A549 (cell line): Measurements from ENCODE around the gene SLC29A3. TPM values are rescaled to one million over a fixed set of nuclear protein-coding genes. Genes with fewer than 3 reads are reported as not detected.

ENCODE experiments used
- ATAC-seq, 2 experiments: fragments of 200-7000 bp in 1 of 2; fragments of >200 bp in 1 of 2; cut with Nextera tagmentation in 1 of 2; cut with Tn5 transposase in 1 of 2; 3 replicates each; pipeline versions ENCODE4 v1.8.0 to v1.9.1; 2018 to 2020; ENCODE audit warnings: mild to moderate bottlenecking in 1 of 2, moderate library complexity in 1 of 2
- CTCF ChIA-PET: fragments of 300-600 bp; sonication (Branson Sonifier 250); formaldehyde crosslinking; extraction: SDS; loops from one replicate; lab custom pipeline; 2021; ENCODE audit warnings: antibody characterized with exemption, inconsistent platforms; lab: Yijun Ruan, JAX
- POLR2A ChIA-PET: fragments of 350-600 bp; formaldehyde crosslinking; extraction: SDS; loops from one replicate; lab custom pipeline; 2021; ENCODE audit warnings: antibody characterized with exemption, inconsistent platforms; lab: Yijun Ruan, JAX
- DNase-seq, 2 experiments: peaks; one replicate each; pipeline versions ENCODE4 v3.0.0 to v3.0.0-alpha.2; 2011 to 2016; ENCODE audit warnings: low read depth in 1 of 2, low spot score in 1 of 2
- FAIRE-seq: peaks from 2 replicates; lab custom pipeline; 2011; peaks lifted over from hg19 to GRCh38; lab: Jason Lieb, UNC
- H3K27ac ChIP-seq, 2 experiments: fragments of >200 bp; sonication (Bioruptor Twin); formaldehyde crosslinking; 3 replicates each; pipeline ENCODE4 v1.5.1; 2016 to 2017
- H3K4me1 ChIP-seq: fragments of >200 bp; sonication (Bioruptor Twin); formaldehyde crosslinking; 3 replicates; pipeline ENCODE4 v1.6.1; 2016
- H3K4me2 ChIP-seq: fragments of >200 bp; sonication (Bioruptor Twin); formaldehyde crosslinking; 3 replicates; pipeline ENCODE4 v1.6.1; 2016
- H3K4me3 ChIP-seq: fragments of >200 bp; sonication (Bioruptor Twin); formaldehyde crosslinking; 3 replicates; pipeline ENCODE4 v1.5.1; 2016
- H3K9me3 ChIP-seq: fragments of >200 bp; sonication (Bioruptor Twin); formaldehyde crosslinking; 3 replicates; pipeline ENCODE4 v1.6.1; 2016
- BHLHE40 ChIP-seq: IDR thresholded peaks from 2 replicates; pipeline ENCODE4 v1.6.1; 2012; ENCODE audit warnings: low read depth, low read length, inconsistent platforms
- CBX2 ChIP-seq: fragments of 200-600 bp; sonication (generic); IDR thresholded peaks from 2 replicates; pipeline ENCODE4 v1.6.1; 2016; ENCODE audit warnings: low read depth, mild to moderate bottlenecking, borderline replicate concordance
- CEBPB ChIP-seq, 2 experiments: fragments of >200 bp in 1 of 2; sonication (Bioruptor Twin) in 1 of 2; formaldehyde crosslinking in 1 of 2; IDR thresholded peaks; 2 replicates each; pipeline ENCODE4 v1.6.1; 2012 to 2016
- CHD4 ChIP-seq: fragments of 200-600 bp; sonication (generic); IDR thresholded peaks from 2 replicates; pipeline ENCODE4 v1.6.1; 2016; ENCODE audit warnings: antibody characterized with exemption, mild to moderate bottlenecking, borderline replicate concordance
- CTCF ChIP-seq: fragments of >200 bp; sonication (Bioruptor Twin); formaldehyde crosslinking; IDR thresholded peaks from 3 replicates; pipeline ENCODE4 v1.5.1; 2016
- EHMT2 ChIP-seq: fragments of 200-600 bp; sonication (generic); IDR thresholded peaks from 2 replicates; pipeline ENCODE4 v1.6.1; 2016; ENCODE audit warnings: antibody characterized with exemption, low read depth, mild to moderate bottlenecking, moderate library complexity
- ELK1 ChIP-seq: fragments of 150-350 bp; IDR thresholded peaks from 2 replicates; pipeline ENCODE4 v1.6.1; 2014; ENCODE audit warnings: low read depth, mild to moderate bottlenecking, low read length
- EP300 ChIP-seq, 2 experiments: fragments of >200 bp; sonication (Bioruptor Twin); formaldehyde crosslinking; IDR thresholded peaks; 2 replicates in 1 of 2; 3 replicates in 1 of 2; pipeline ENCODE4 v1.6.1; 2016 to 2017
- FOSL2 ChIP-seq, 2 experiments: fragments of 450-650 bp in 1 of 2; fragments of >200 bp in 1 of 2; sonication (Bioruptor Twin) in 1 of 2; formaldehyde crosslinking; IDR thresholded peaks; 2 replicates each; pipeline versions ENCODE4 v1.5.0 to v1.6.1; 2016 to 2020; ENCODE audit warnings: mild to moderate bottlenecking in 1 of 2, moderate library complexity in 1 of 2
- JUNB ChIP-seq: fragments of >200 bp; sonication (Bioruptor Twin); formaldehyde crosslinking; IDR thresholded peaks from 2 replicates; pipeline ENCODE4 v1.6.1; 2016
- MAFK ChIP-seq: fragments of 450-650 bp; IDR thresholded peaks from 2 replicates; pipeline ENCODE4 v1.6.1; 2014; ENCODE audit not compliant: partially characterized antibody
- MYC ChIP-seq: IDR thresholded peaks from 2 replicates; pipeline ENCODE4 v1.6.1; 2012; ENCODE audit warnings: mild to moderate bottlenecking, inconsistent platforms, low read length, improper control_type of control experiment, borderline replicate concordance
- NFE2L2 ChIP-seq: fragments of 150-350 bp; conservative IDR thresholded peaks from 2 replicates; pipeline ENCODE4 v1.6.1; 2014; ENCODE audit warnings: low read length
- NPAS2 ChIP-seq: fragments of 250-450 bp; sonication (Bioruptor Pico); IDR thresholded peaks from 2 replicates; pipeline ENCODE4 v1.8.0; 2022; ENCODE audit warnings: mild to moderate bottlenecking, moderate library complexity, borderline replicate concordance
- PHF8 ChIP-seq: fragments of 200-600 bp; sonication (generic); IDR thresholded peaks from 2 replicates; pipeline ENCODE4 v1.6.1; 2016; ENCODE audit warnings: low read depth, mild to moderate bottlenecking, antibody characterized with exemption, moderate library complexity, borderline replicate concordance
- RARB ChIP-seq: fragments of 250-450 bp; sonication (Bioruptor Pico); IDR thresholded peaks from 2 replicates; pipeline ENCODE4 v1.8.0; 2021; ENCODE audit warnings: mild to moderate bottlenecking, moderate library complexity
- TFCP2L1 ChIP-seq: fragments of 250-450 bp; sonication (Bioruptor Pico); IDR thresholded peaks from 2 replicates; pipeline ENCODE4 v1.5.0; 2021; ENCODE audit warnings: mild to moderate bottlenecking
- TP53 ChIP-seq: fragments of 250-450 bp; sonication (Bioruptor Pico); IDR thresholded peaks from 2 replicates; pipeline ENCODE4 v1.5.0; 2021; ENCODE audit warnings: mild to moderate bottlenecking, moderate library complexity
- ZC3H11A ChIP-seq: fragments of 450-650 bp; IDR thresholded peaks from 2 replicates; pipeline ENCODE4 v1.6.1; 2014; ENCODE audit warnings: antibody characterized with exemption, mild to moderate bottlenecking
- WGBS: methylation state at CpG from one replicate; pipeline ENCODE4 v1.1.6; 2017; ENCODE audit errors: missing lambda C conversion rate; 5-methylcytosine and 5-hydroxymethylcytosine counted together
- polyA plus RNA-seq, 4 experiments: library from polyadenylated mRNA; depleted of rRNA in 3 of 4; stranded (reverse); fragments of >200 nt; fragmentation: RNase III in 1 of 4; extraction: RNeasy Plus Mini Kit Qiagen cat#74134 plus additional on column Dnase treatment in 1 of 4; gene quantifications; 2 replicates in 3 of 4; 3 replicates in 1 of 4; pipeline ENCODE4 v1.2.3, GENCODE V29; 2011 to 2017

SLC29A3 gene
- polyA plus RNA-seq, 2 of the 4 experiments (the other 2 are of a cell fraction) = 7.2 to 11.4 TPM

- ChIA-PET POLR2A (no interaction called here), CTCF (interaction anchor here (0.6 to 47.4 kb wide), 10 partner anchors 15 to 492 kb away, joined by 3 to 977 read pairs (median 4); partner anchors contain the start of gene SLC29A3)
- H3K4me3 ChIP-seq = no peak overlapping the region
- no peak overlapping the region for H3K27ac ChIP-seq
- peaks cover 7% of the 10 kb centered on the region; the same call in 1 of the 3 replicates for H3K4me1 ChIP-seq
- ATAC-seq (no peak), DNase-seq (no peak), FAIRE-seq (no peak)
- H3K9me3 ChIP-seq = no peaks in the 10 kb centered on the region
- WGBS = 63% methylated on average over 5 of the region's 5 CpGs
- H3K4me2 ChIP-seq = no peak overlapping the region
- no peak for TF ChIP-seq EHMT2
- no peak for TF ChIP-seq MAFK
- no peak for TF ChIP-seq CBX2
- no peak for TF ChIP-seq NFE2L2
- TF ChIP-seq JUNB = no peak
- no peak for TF ChIP-seq PHF8
- TF ChIP-seq, all 56 proteins: peak for 0
Measured at GRCh38 chr10:71399946-71400345, 80.9 kb downstream of the SLC29A3 start.

- CTCF ChIA-PET = interaction anchor here (1.5 kb wide), 1 partner anchor 21 kb away, joined by 4 read pairs; no protein-coding TSS in a partner anchor
- peaks cover 7% of the 10 kb centered on the region; the same call in 1 of the 3 replicates for H3K4me1 ChIP-seq
- POLR2A ChIA-PET = no interaction called here
Measured at GRCh38 chr10:71401056-71401455, 82.0 kb downstream of the SLC29A3 start.

GRCh38 chr10:71402005-71402404 is 82.9 kb downstream of the SLC29A3 start:
- POLR2A ChIA-PET = no interaction called here
- WGBS = 74% methylated on average over 7 of the region's 7 CpGs

More at GRCh38 chr10:71401056-71401455, 82.0 kb downstream of the SLC29A3 start:
- ATAC-seq (no peak), FAIRE-seq (no peak), DNase-seq (no peak)
- WGBS = 64% methylated on average over 7 of the region's 7 CpGs
- Histone ChIP-seq H3K4me2 (no peak overlapping the region), H3K27ac (no peak overlapping the region), H3K4me3 (no peak overlapping the region), H3K9me3 (no peaks in the 10 kb centered on the region)
- no peak for TF ChIP-seq EP300 (IDR thresholded peaks at IDR 0.05)
- no peak for TF ChIP-seq MYC
- no peak for TF ChIP-seq TP53
- TF ChIP-seq CEBPB (IDR thresholded peaks at IDR 0.05) = no peak
- TF ChIP-seq NPAS2 (CRISPR knock-in tag) = no peak
- no peak for TF ChIP-seq TFCP2L1 (CRISPR knock-in tag)
- no peak for TF ChIP-seq CHD4
- TF ChIP-seq FOSL2 (IDR thresholded peaks at IDR 0.05) = no peak
- TF ChIP-seq FOSL2 (CRISPR knock-in tag; IDR thresholded peaks at IDR 0.05) = no peak
- TF ChIP-seq RARB = no peak
- no peak for TF ChIP-seq BHLHE40
- TF ChIP-seq ZC3H11A = no peak
- no peak for TF ChIP-seq CTCF
- TF ChIP-seq CBX2 = no peak
- TF ChIP-seq ELK1 = no peak
- no peak for TF ChIP-seq JUNB

More at GRCh38 chr10:71402005-71402404, 82.9 kb downstream of the SLC29A3 start:
- H3K4me2 ChIP-seq = no peak overlapping the region
- no peak overlapping the region for H3K27ac ChIP-seq
- H3K4me1 ChIP-seq = peaks cover 7% of the 10 kb centered on the region; the same call in 1 of the 3 replicates
- no peak for FAIRE-seq
- DNase-seq = no peak
- no peak for TF ChIP-seq CTCF
- TF ChIP-seq EHMT2 = no peak
- ATAC-seq = no peak
- CTCF ChIA-PET = interaction anchor here (1.0 to 1.6 kb wide), 5 partner anchors 16 to 207 kb away, joined by 3 to 6 read pairs (median 4); no protein-coding TSS in a partner anchor
- no peak overlapping the region for H3K4me3 ChIP-seq
- no peaks in the 10 kb centered on the region for H3K9me3 ChIP-seq
